Mesenchymal stem cell (in vitro differentiated cells and primary cell): ENCODE results near the gene ZNF688. TPM values are rescaled to one million over a fixed set of nuclear protein-coding genes. Genes with fewer than 3 reads are reported as not detected.

Experiments
- DNase-seq: peaks from one replicate; pipeline ENCODE4 v3.0.0-alpha.2; 2013
- H2AFZ ChIP-seq: one replicate; pipeline ENCODE4 v1.6.1; 2013; ENCODE audit warnings: low read depth, mild to moderate bottlenecking, control low read depth, inconsistent platforms, low read length, moderate library complexity
- H2AK5ac ChIP-seq: 2 replicates; pipeline ENCODE4 v1.6.1; 2013; ENCODE audit warnings: low read length, moderate library complexity, mild to moderate bottlenecking, inconsistent platforms; ENCODE audit not compliant: severe bottlenecking
- H2BK120ac ChIP-seq: one replicate; pipeline ENCODE4 v1.6.1; 2013; ENCODE audit warnings: low read depth, mild to moderate bottlenecking, inconsistent platforms, low read length, moderate library complexity
- H2BK12ac ChIP-seq, 2 experiments: one replicate each; pipeline ENCODE4 v1.6.1; 2013; ENCODE audit warnings: inconsistent platforms in 2 of 2, low read length in 2 of 2, mild to moderate bottlenecking in 2 of 2, moderate library complexity in 2 of 2, control low read depth in 1 of 2
- H2BK15ac ChIP-seq: one replicate; pipeline ENCODE4 v1.6.1; 2013; ENCODE audit warnings: mild to moderate bottlenecking, low read depth, inconsistent platforms; ENCODE audit not compliant: poor library complexity, severe bottlenecking
- H2BK5ac ChIP-seq: 2 replicates; pipeline ENCODE4 v1.6.1; 2013; ENCODE audit warnings: low read depth, mild to moderate bottlenecking, low read length, control low read depth, inconsistent platforms; ENCODE audit not compliant: poor library complexity, severe bottlenecking
- H3K14ac ChIP-seq, 2 experiments: one replicate each; pipeline ENCODE4 v1.6.1; 2013; ENCODE audit warnings: inconsistent platforms in 2 of 2, low read length in 2 of 2, control low read depth in 1 of 2, mild to moderate bottlenecking in 1 of 2, moderate library complexity in 1 of 2
- H3K18ac ChIP-seq, 2 experiments: one replicate each; pipeline ENCODE4 v1.6.1; 2013; ENCODE audit warnings: inconsistent platforms in 2 of 2, low read length in 2 of 2, control low read depth in 1 of 2, low read depth in 1 of 2, mild to moderate bottlenecking in 1 of 2
- H3K23ac ChIP-seq, 2 experiments: one replicate each; pipeline ENCODE4 v1.6.1; 2013; ENCODE audit warnings: inconsistent platforms in 2 of 2, low read length in 2 of 2, mild to moderate bottlenecking in 2 of 2, moderate library complexity in 2 of 2, control low read depth in 1 of 2
- H3K27ac ChIP-seq: 2 replicates; pipeline ENCODE4 v1.5.1; 2013; ENCODE audit warnings: mild to moderate bottlenecking, moderate library complexity, low read length, control low read depth, inconsistent platforms; ENCODE audit not compliant: poor library complexity, severe bottlenecking
- H3K27me3 ChIP-seq, 2 experiments: 2 replicates each; pipeline versions ENCODE4 v1.6.1 to v1.7.0; 2013; ENCODE audit warnings: low read length in 2 of 2, mild to moderate bottlenecking in 2 of 2, moderate library complexity in 2 of 2, control low read depth in 1 of 2, inconsistent platforms in 1 of 2; ENCODE audit not compliant: control insufficient read depth in 1 of 2, insufficient read depth in 1 of 2
- H3K36me3 ChIP-seq, 2 experiments: 2 replicates each; pipeline versions ENCODE4 v1.6.1 to v1.7.0; 2013; ENCODE audit warnings: low read length in 2 of 2, control low read depth in 1 of 2, inconsistent platforms in 1 of 2, low read depth in 1 of 2, mild to moderate bottlenecking in 1 of 2; ENCODE audit not compliant: insufficient read depth in 2 of 2, control insufficient read depth in 1 of 2
- H3K4ac ChIP-seq, 2 experiments: one replicate each; pipeline ENCODE4 v1.6.1; 2013; ENCODE audit warnings: inconsistent platforms in 2 of 2, low read length in 2 of 2, mild to moderate bottlenecking in 2 of 2, moderate library complexity in 2 of 2, control low read depth in 1 of 2, low read depth in 1 of 2
- H3K4me1 ChIP-seq: 2 replicates; pipeline ENCODE4 v1.6.1; 2013; ENCODE audit warnings: low read depth, low read length, control low read depth; ENCODE audit not compliant: control insufficient read depth, insufficient read depth
- H3K4me2 ChIP-seq: 2 replicates; pipeline ENCODE4 v1.6.1; 2013; ENCODE audit warnings: low read length, mild to moderate bottlenecking, inconsistent platforms; ENCODE audit not compliant: poor library complexity, severe bottlenecking
- H3K4me3 ChIP-seq, 2 experiments: 2 replicates each; pipeline versions ENCODE4 v1.5.1 to v1.7.0; 2013; ENCODE audit warnings: low read length in 2 of 2, mild to moderate bottlenecking in 2 of 2, control low read depth in 1 of 2, low read depth in 1 of 2; ENCODE audit not compliant: insufficient read depth in 1 of 2
- H3K79me1 ChIP-seq: replicated peaks from 2 replicates; pipeline ENCODE4 v1.6.1; 2013; ENCODE audit warnings: mild to moderate bottlenecking, control low read depth, low read length, inconsistent platforms; ENCODE audit not compliant: poor library complexity, severe bottlenecking
- H3K9ac ChIP-seq: 2 replicates; pipeline ENCODE4 v1.7.0; 2013; ENCODE audit warnings: mild to moderate bottlenecking, low read length, moderate library complexity
- H3K9me3 ChIP-seq: 2 replicates; pipeline ENCODE4 v1.7.0; 2013; ENCODE audit warnings: mild to moderate bottlenecking, low read length; ENCODE audit not compliant: control insufficient read depth
- H4K8ac ChIP-seq: one replicate; pipeline ENCODE4 v1.6.1; 2013; ENCODE audit warnings: inconsistent platforms, mild to moderate bottlenecking, low read length, moderate library complexity
- H4K91ac ChIP-seq: one replicate; pipeline ENCODE4 v1.6.1; 2013; ENCODE audit warnings: mild to moderate bottlenecking, low read length, inconsistent platforms
- WGBS: methylation state at CpG from one replicate; pipeline ENCODE4 v1.1.7; 2013; ENCODE audit warnings: mixed read lengths; 5-methylcytosine and 5-hydroxymethylcytosine counted together
- small RNA-seq: library from polyadenylated mRNA; stranded (forward); fragments of <200 nt; extraction: miRNeasy Mini kit (QIAGEN cat#:217004); gene quantifications from one replicate; pipeline ENCODE3, GENCODE V24; 2013; ENCODE audit warnings: low read depth

Gene ZNF688

GRCh38 chr16:30521476-30521872, 50.0 kb downstream of the ZNF688 start:
- peaks cover 10% of the 10 kb centered on the region for H3K79me1 ChIP-seq
- no peak for DNase-seq
- no peak overlapping the region for H2BK120ac ChIP-seq
- no peak overlapping the region for H3K18ac ChIP-seq
- no peak overlapping the region for H3K9ac ChIP-seq
- no peak overlapping the region for H2AK5ac ChIP-seq
- peaks cover 8 to 14% of the 10 kb centered on the region in 2 experiments for H3K36me3 ChIP-seq
- H3K9me3 ChIP-seq: no peaks in the 10 kb centered on the region
- H3K27ac ChIP-seq: no peak overlapping the region
- no peak overlapping the region for H2BK5ac ChIP-seq
- H3K4me3 ChIP-seq: no peak overlapping the region
- no peak overlapping the region for H3K14ac ChIP-seq
- no peak overlapping the region for H4K91ac ChIP-seq
- H3K4me1 ChIP-seq: peaks cover 25% of the 10 kb centered on the region
- no peak overlapping the region for H2BK15ac ChIP-seq
- peaks cover 0 to 27% of the 10 kb centered on the region in 2 experiments for H3K27me3 ChIP-seq
- H3K4ac ChIP-seq: no peak overlapping the region
- no peak overlapping the region for H2BK12ac ChIP-seq
- H3K4me2 ChIP-seq: no peak overlapping the region
- WGBS: 95% methylated on average over 7 of the region's 7 CpGs
- H4K8ac ChIP-seq: no peak overlapping the region
- no peak overlapping the region for H2AFZ ChIP-seq
- H3K23ac ChIP-seq: no peak overlapping the region

Small RNAs within 50 kb of the gene (small RNA-seq; reads per million reads assigned to genes)
- gene AC093249.4: not detected
